GM19193 (cell line): ENCODE results near the gene CD93.

Source experiments
- POLR2A ChIP-seq: IDR thresholded peaks from 4 replicates; pipeline ENCODE4 v1.6.1; 2011; ENCODE audit not compliant: insufficient read depth, insufficient read length; ENCODE audit errors: extremely low read depth

CD93 gene

GRCh38 chr20:23123886-23124285 is 37.8 kb upstream of the CD93 start:
- no peak for TF ChIP-seq POLR2A

DNA sequence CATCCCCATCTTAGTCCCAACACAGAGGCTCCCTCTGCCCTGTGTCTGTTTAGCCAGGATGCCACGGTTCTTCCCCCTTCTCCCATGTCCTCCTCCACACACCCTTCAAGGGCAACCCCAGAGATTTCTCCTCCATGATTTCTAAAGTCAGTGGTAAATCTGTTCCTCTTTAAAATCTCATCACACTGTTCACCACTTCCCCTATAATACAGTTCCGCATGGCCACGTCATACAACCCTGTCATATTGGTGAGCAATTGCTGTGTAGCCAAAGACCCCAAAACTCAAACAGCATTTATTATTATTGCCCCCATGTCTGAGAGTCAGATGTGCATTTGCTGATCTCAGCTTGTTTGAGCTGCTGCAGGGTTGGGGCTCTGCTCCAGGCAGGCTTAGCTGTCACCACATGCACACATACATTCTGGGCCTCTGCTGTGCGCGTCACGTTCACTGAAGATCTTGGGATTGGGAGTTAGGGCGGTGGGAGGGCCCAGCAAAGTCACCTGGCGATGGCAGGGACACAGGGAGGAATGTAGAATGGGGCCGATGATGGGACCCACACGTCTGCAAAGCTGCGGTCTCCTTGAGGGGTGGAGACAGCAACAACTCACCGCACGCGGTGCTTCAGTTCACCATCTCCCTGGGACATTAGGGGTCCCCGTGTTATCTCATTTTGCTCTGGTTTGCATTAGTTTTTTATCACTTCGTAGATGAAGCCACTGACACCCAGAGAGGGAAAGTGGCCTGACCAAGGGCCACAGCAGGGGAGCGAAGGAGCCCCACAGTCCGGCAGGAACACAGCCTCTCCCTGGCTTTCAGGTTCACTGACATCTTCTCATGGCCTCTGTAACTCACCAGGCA is 36.9 kb upstream of the CD93 start:
- no peak for TF ChIP-seq POLR2A

DNA sequence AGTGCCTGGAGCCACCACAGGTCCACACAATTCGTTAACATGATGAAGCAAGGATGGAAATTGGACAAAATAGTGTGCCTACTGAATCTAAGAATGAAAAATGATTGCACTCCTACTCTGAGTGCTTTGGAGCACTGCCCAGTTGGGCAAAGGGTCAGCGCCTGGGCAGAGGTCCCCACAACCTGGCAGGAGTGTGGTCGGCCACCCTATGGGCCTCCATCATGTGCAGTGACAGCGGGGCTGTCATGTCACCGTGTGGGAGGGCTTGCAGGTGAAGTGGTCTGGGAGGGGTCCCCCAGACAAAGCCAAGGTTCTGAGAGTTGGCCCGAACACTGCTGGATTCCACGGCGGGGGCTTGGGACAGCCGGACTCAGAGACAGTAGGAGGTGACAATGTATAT is 36.2 kb upstream of the CD93 start:
- TF ChIP-seq POLR2A: no peak

DNA sequence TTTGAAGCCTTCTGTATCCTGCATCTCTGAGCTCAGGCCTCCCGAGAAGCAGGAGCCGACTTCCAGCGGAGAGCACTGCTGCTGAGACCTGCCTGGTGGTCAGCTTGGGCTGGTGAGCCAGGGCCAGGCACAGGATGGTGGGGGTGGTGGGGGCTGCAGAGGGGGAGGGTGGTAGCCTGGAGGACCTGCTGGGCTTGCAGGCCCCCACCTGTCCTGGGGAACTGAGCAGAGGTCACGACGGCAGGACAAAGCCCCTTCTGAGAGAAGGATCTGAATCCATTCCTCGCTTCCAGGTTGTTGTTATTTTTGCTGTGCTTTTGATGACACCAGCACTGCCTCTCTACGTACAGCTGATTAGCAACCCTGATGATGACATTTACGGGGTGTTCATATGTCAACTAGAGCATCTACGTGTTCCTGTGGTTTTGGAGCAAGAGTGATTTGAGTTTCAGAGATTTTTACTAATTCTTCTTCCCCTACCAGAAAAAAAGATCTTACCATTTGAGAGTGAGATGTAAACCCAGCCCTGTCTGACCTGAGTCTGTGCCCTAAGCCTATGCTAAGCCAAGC is 35.7 kb upstream of the CD93 start:
- no peak for TF ChIP-seq POLR2A

DNA sequence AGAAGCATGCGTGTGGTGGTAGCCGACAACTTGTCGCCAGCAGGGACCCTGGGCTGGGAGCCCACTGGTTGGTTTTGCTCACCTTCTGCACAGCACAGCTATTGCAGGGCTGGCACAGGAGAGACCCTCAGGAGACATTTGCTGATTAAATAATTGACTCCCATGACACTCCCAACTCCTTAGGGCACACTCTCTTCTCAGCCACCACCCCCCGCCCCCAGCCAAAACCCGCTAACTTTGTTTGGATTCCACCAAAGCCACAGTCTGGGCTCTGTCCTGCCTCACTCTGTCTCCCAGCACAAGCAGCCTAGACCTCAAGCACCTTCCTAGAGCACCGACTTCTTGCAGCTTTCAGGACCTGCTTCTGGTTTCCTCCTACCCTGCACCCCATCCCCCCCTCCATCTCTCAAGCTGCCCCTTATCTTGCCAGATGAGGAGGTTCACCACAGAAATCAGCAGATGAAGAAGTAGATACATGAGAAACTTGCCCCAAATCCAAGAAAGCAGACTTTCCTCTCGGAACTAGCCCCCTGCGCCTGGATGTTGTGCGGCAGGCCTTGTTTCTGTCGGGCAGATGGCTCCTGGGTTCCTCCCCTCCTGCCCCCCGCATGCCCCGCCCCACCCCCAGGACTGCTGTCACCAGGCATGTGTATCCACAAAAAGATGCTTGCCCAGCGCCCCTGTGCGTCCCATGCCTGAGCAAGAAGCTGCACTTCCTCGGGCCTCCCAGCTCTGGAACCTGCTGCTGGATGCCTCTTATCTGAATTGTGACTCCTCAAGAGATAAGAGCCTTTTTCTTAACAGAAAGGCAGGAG is 35.0 kb upstream of the CD93 start:
- TF ChIP-seq POLR2A: no peak

DNA sequence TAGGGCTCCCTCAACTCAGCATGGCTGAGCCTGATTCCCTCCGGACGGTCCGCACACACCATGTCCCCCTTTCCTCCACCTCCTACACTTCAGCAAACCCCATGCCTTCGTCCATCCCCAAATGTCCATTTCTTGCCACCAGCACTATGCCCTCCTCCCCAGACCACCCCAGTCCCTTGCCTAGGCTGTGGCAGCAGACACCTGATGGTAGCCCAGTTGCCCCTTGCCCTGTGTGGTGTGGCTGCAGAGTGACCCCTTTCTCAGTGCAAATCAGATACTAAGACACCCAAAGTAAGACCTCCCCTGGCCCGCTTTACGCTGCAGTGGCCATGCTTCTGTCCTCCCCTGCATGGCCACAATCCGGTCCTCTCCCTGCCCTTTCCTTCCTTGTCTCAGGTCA is 34.1 kb upstream of the CD93 start:
- TF ChIP-seq POLR2A: no peak

- TF ChIP-seq POLR2A: no peak
Measured at GRCh38 chr20:23119456-23120216, 33.5 kb upstream of the CD93 start.

DNA sequence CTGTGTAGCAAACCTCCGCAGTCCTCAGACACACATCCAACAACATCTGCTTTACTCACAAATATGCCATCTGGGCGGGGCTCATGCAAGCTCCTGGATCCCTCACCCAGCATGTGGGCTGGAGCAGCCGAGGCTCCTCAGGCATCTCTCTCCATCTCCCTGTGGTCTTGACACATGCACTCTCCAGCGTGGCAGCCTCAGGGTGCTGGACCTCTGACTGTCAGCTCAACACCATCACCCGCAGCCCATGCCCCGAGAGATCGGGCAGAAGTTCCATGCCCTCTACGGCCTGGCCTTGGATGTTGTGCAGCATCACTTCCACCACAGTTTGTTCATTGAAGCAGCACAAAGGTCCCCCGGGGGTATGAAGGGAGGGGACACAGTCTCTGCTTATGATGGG is 32.6 kb upstream of the CD93 start:
- TF ChIP-seq POLR2A: no peak

GRCh38 chr20:23118144-23118543 is 32.0 kb upstream of the CD93 start:
- TF ChIP-seq POLR2A: no peak

GRCh38 chr20:23117738-23118137 is 31.6 kb upstream of the CD93 start:
- TF ChIP-seq POLR2A: no peak

DNA sequence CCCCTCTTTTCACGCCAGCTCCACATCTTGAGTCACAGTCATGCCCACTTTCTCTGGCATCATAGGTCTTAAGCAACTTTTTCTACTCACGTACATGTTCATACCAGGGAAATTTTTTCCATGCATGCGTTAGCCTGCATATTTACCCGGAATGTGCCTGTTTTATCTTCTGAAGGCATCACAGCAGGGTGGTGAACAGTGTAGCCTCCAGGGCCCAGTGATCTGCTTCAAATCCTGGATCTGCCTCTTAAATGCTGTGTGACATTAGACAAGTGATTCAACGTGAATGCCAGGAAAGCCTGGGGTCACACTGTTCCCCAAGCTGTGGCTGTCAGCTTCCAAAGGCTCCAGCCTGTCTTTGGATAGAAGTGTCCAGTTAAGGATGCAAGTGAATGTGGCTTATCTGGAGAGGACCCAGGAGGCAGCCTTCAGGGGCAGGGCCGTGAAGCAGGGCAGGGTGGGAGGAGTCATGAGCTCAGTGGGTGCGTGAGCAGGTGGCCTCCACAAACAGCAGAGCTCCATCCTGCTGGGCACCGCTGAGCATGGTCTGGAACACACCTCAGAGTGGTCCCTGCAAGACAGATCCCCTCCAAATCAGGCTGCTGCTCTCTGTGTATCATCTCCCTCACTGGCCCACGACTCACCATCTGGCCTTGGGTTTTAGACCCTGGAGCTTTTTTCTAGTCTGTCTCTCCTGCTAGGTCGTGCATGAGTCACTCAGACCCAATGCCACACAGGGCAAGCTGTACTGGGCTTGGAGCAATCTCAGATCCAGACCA is 30.4 kb upstream of the CD93 start:
- TF ChIP-seq POLR2A: no peak

GRCh38 chr20:23115822-23116221 is 29.7 kb upstream of the CD93 start:
- no peak for TF ChIP-seq POLR2A

GRCh38 chr20:23114448-23115082 is 28.4 kb upstream of the CD93 start:
- no peak for TF ChIP-seq POLR2A

GRCh38 chr20:23114018-23114417 is 27.9 kb upstream of the CD93 start:
- no peak for TF ChIP-seq POLR2A
